ENCODE results near the gene OR6X1. TPM values are rescaled to one million over a fixed set of nuclear protein-coding genes. Genes with fewer than 3 reads are reported as not detected.
"Not testable (repeated sequence)": the region's sequence is repeated elsewhere in the genome, so short reads cannot be mapped to it uniquely, and the experiment has no call there.

Gene OR6X1
- total RNA-seq, 1 experiment from 2014 or later: not detected

GRCh38 chr11:123718063-123718462 lies 36.3 kb downstream of the OR6X1 start (continued):
- no peak for TF ChIP-seq AFF4 (CRISPR knock-in tag; IDR thresholded peaks at IDR 0.05; ENCODE audit: borderline replicate concordance)
- no peak for TF ChIP-seq NR3C1 (CRISPR knock-in tag; conservative IDR thresholded peaks at IDR 0.05; ENCODE audit: low read depth)
- TF ChIP-seq CTCF (IDR thresholded peaks at IDR 0.05): no peak
- no peak for TF ChIP-seq ZNF416 (CRISPR knock-in tag; IDR thresholded peaks at IDR 0.05)
- TF ChIP-seq ZBTB43 (CRISPR knock-in tag; IDR thresholded peaks at IDR 0.05): no peak
- TF ChIP-seq PRDM15 (CRISPR knock-in tag; IDR thresholded peaks at IDR 0.05): no peak

- H3K27ac Mint-ChIP-seq; ATAC-seq; POLR2A ChIA-PET; H3K36me3 Mint-ChIP-seq; H3K27me3 Mint-ChIP-seq (ENCODE audit: low read depth); H3K4me1 Mint-ChIP-seq; DNase-seq (ENCODE audit: low spot score); H3K4me3 Mint-ChIP-seq: not testable (repeated sequence)
- peaks cover 15% of the 10 kb centered on the region for H3K9me3 Mint-ChIP-seq
- CTCF ChIA-PET: interaction anchor here (1.7 kb wide), 1 partner anchor 27 kb away, joined by 4 read pairs; no protein-coding TSS in a partner anchor
These were observed 41.7 kb downstream of the OR6X1 start for GRCh38 chr11:123712627-123713026.

- Mint-ChIP-seq H3K9me3 (peaks cover 2% of the 10 kb centered on the region), H3K27me3 (ENCODE audit: low read depth) (peaks cover 2% of the 10 kb centered on the region; the same call in 1 of the 2 replicates), H3K36me3 (no peaks in the 10 kb centered on the region), H3K4me1 (peaks cover 8% of the 10 kb centered on the region), H3K4me3 (no peak overlapping the region), H3K27ac (no peak overlapping the region)
- TF ChIP-seq SOX15 (CRISPR knock-in tag; IDR thresholded peaks at IDR 0.05) (no peak), OVOL2 (CRISPR knock-in tag; IDR thresholded peaks at IDR 0.05; ENCODE audit: borderline replicate concordance) (no peak), ZNF263 (CRISPR knock-in tag; IDR thresholded peaks at IDR 0.05; ENCODE audit: low read depth) (no peak)
- CTCF ChIA-PET: interaction anchor here (0.6 to 8.5 kb wide), 28 partner anchors 9 to 487 kb away, joined by 3 to 153 read pairs (median 4); partner anchors contain the start of gene SCN3B
- ATAC-seq (peak; percentile 74), DNase-seq (ENCODE audit: low spot score) (peak; percentile 71)
- POLR2A ChIA-PET: no interaction called here
These were observed 46.6 kb downstream of the OR6X1 start for GRCh38 chr11:123707606-123708205.
